Neutrophil (primary cell): ENCODE data around the gene SLC9A5.

Experiments
- H3K27ac ChIP-seq: fragments of 200-600 bp; sonication (generic); 2 replicates; pipeline ENCODE4 v1.5.1; 2016; ENCODE audit warnings: mild to moderate bottlenecking, moderate library complexity
- H3K27me3 ChIP-seq: fragments of 200-600 bp; sonication (generic); 2 replicates; pipeline ENCODE4 v1.6.0; 2016; ENCODE audit warnings: mild to moderate bottlenecking
- H3K36me3 ChIP-seq: fragments of 200-600 bp; sonication (generic); 2 replicates; pipeline ENCODE4 v1.5.1; 2017
- H3K4me1 ChIP-seq, 2 experiments: fragments of 200-600 bp in 1 of 2; sonication (generic) in 1 of 2; 1 replicate in 1 of 2; 2 replicates in 1 of 2; pipeline versions ENCODE4 v1.5.1 to v1.6.1; 2013 to 2016; ENCODE audit warnings: low read depth in 1 of 2, low read length in 1 of 2, mild to moderate bottlenecking in 1 of 2, moderate library complexity in 1 of 2; ENCODE audit not compliant: control insufficient read depth in 1 of 2, insufficient read depth in 1 of 2
- H3K4me3 ChIP-seq, 2 experiments: fragments of 200-600 bp in 1 of 2; sonication (generic) in 1 of 2; 1 replicate in 1 of 2; 2 replicates in 1 of 2; pipeline ENCODE4 v1.5.1; 2013 to 2016; ENCODE audit warnings: low read depth in 1 of 2, low read length in 1 of 2, mild to moderate bottlenecking in 1 of 2, moderate library complexity in 1 of 2
- H3K9me3 ChIP-seq: fragments of 200-600 bp; sonication (generic); 2 replicates; pipeline ENCODE4 v1.5.1; 2016
- CTCF ChIP-seq: fragments of 200-600 bp; sonication (generic); IDR thresholded peaks from 2 replicates; pipeline ENCODE4 v1.5.1; 2016; ENCODE audit warnings: antibody characterized with exemption

SLC9A5 gene

DNA sequence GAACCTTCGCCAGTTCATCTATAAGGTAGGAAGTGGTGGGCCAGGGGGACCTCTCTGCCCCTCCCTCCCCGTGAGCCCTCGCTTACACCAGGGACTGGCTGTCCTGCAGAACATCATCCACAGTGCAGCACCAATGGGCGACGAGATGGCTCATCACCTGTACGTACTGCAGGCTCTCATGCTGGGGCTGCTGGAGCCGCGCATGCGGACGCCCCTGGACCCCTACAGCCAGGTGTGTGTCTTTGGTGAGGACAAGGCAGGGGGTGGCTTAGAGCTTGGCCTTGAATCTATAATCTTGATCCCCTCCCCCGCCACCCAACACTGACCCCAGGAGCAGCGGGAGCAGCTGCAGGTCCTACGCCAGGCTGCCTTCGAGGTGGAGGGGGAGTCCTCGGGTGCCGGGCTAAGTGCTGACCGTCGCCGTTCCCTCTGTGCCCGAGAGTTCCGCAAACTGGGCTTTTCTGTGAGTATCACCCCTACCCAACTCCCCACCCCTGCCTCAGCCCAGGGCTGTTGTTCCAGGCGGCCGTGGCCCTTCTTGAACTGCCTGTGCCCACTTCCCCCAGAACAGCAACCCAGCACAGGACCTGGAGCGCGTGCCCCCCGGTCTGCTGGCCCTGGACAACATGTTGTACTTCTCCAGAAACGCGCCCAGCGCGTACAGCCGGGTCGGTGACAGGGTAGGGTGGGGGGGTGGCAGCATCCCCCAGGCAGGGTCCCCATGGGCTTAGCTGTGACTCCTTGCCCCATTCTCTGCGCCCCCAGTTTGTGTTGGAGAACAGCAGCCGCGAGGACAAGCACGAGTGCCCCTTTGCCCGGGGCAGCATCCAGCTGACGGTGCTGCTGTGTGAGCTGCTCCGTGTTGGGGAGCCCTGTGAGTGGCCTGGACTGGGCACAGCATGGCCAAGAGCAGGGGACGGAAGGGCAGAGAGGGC, 47.1 kb upstream of the SLC9A5 start:
- no peaks in the 10 kb centered on the region for H3K4me1 ChIP-seq

GRCh38 chr16:67202426-67202825, 46.4 kb upstream of the SLC9A5 start:
- Histone ChIP-seq H3K4me1 (no peaks in the 10 kb centered on the region), H3K27ac (no peak overlapping the region), H3K4me3 (no peak overlapping the region), H3K27me3 (no peaks in the 10 kb centered on the region), H3K36me3 (peaks cover 92% of the 10 kb centered on the region), H3K9me3 (no peaks in the 10 kb centered on the region)
- no peak for TF ChIP-seq CTCF

More for the DNA sequence above, 47.1 kb upstream of the SLC9A5 start:
- Histone ChIP-seq H3K27ac (no peak overlapping the region), H3K36me3 (peaks cover 92% of the 10 kb centered on the region), H3K27me3 (no peaks in the 10 kb centered on the region), H3K4me3 (no peak overlapping the region), H3K9me3 (no peaks in the 10 kb centered on the region)
- no peak for TF ChIP-seq CTCF

DNA sequence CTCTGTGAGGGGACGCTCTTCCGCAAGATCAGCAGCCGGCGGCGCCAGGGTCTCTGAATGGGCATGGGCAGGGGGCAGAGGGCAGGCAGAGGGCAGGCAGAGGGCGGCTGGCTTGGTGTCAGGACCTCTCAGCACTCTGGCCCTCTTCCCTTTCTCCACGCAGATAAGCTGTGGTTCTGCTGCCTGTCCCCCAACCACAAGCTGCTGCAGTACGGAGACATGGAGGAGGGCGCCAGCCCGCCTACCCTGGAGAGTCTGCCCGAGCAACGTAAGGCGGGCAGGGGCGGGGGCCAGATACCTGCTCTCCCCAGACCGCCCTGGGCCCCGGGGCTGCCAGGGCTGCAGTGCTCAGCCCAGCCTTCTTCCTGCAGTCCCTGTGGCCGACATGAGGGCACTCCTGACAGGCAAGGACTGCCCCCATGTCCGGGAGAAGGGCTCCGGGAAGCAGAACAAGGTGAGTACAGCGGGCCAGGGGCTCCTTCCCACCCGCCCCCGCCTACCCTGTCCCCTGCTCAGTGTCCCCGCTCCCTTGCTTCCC, 45.8 kb upstream of the SLC9A5 start:
- no peak for TF ChIP-seq CTCF
- Histone ChIP-seq H3K4me1 (no peaks in the 10 kb centered on the region), H3K27me3 (no peaks in the 10 kb centered on the region), H3K4me3 (no peak overlapping the region), H3K36me3 (peaks cover 90% of the 10 kb centered on the region), H3K27ac (no peak overlapping the region), H3K9me3 (no peaks in the 10 kb centered on the region)

- Histone ChIP-seq H3K4me1 (no peaks in the 10 kb centered on the region), H3K36me3 (peaks cover 80% of the 10 kb centered on the region), H3K27me3 (no peaks in the 10 kb centered on the region), H3K27ac (no peak overlapping the region), H3K4me3 (no peak overlapping the region), H3K9me3 (no peaks in the 10 kb centered on the region)
- no peak for TF ChIP-seq CTCF
Measured at GRCh38 chr16:67204076-67204475, 44.7 kb upstream of the SLC9A5 start.

DNA sequence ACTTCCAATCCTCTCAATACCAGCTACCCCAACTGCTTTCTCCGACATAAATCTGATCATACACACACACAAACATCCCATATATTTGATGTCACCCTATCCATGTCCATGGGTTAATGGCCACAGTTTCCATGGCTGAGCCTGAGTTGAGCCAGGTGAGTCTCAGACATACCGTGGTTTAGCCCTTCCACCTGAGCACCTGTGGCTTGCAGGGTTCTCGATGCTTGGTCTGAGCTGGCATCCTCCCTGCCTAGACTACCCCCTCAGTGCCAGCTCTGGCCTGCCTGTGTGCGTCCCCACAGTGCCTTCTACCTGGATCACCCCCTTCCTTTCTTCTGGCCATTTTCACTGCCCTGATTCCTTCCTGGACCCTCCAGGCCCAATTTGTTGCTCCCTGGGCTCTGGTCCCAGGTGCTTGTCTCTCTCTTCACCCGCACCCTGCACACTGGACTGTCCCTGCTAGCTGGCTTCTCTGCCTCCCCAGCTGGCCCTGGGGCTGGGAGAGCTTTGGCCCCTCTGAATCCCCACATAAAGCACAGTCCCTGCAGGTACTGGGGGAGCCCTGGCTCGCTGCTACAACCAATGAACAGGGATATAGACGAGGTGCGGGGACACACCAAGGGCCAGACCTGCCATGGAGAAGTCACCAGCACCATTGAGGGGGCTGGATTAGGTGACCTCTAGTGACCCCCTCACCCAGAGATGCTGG, 42.5 kb upstream of the SLC9A5 start:
- Histone ChIP-seq H3K27ac (no peak overlapping the region), H3K4me1 (no peaks in the 10 kb centered on the region), H3K9me3 (no peaks in the 10 kb centered on the region), H3K4me3 (no peak overlapping the region), H3K27me3 (no peaks in the 10 kb centered on the region), H3K36me3 (peaks cover 72% of the 10 kb centered on the region)
- no peak for TF ChIP-seq CTCF
